Gastrocnemius medialis (tissue), 4 donors: ENCODE measurements around the gene MT1G. TPM values are rescaled to one million over a fixed set of nuclear protein-coding genes. Genes with fewer than 3 reads are reported as not detected.

Experiments
- ATAC-seq, 2 donors: fragments of 150-250 bp; one replicate each; pipeline ENCODE4 v1.9.1; 2016
- DNase-seq, 2 donors: peaks; one replicate each; pipeline ENCODE4 v3.0.0-alpha.2; 2019
- H3K27ac ChIP-seq, 4 donors: fragments of 200-600 bp; sonication (generic); 1 replicate in 1 of 4; 2 replicates in 3 of 4; pipeline ENCODE4 v1.5.1; 2016 to 2018; ENCODE audit warnings: mild to moderate bottlenecking in 2 of 4, moderate library complexity in 1 of 4
- H3K27me3 ChIP-seq, 3 donors: fragments of 200-600 bp; sonication (generic) in 2 of 3; 1 replicate in 1 of 3; 2 replicates in 2 of 3; pipeline versions ENCODE4 v1.5.1 to v1.6.0; 2016 to 2019; ENCODE audit warnings: mild to moderate bottlenecking in 1 of 3, moderate library complexity in 1 of 3
- H3K36me3 ChIP-seq, 2 donors: fragments of 200-600 bp; sonication (generic) in 1 of 2; one replicate each; pipeline ENCODE4 v1.5.1; 2017 to 2018
- H3K4me1 ChIP-seq, 2 donors: fragments of 200-600 bp; sonication (generic) in 1 of 2; one replicate each; pipeline ENCODE4 v1.5.1; 2016 to 2017; ENCODE audit warnings: mild to moderate bottlenecking in 2 of 2
- H3K4me3 ChIP-seq, 4 donors: fragments of 200-600 bp; sonication (generic) in 3 of 4; 1 replicate in 1 of 4; 2 replicates in 3 of 4; pipeline ENCODE4 v1.5.1; 2016 to 2019; ENCODE audit warnings: mild to moderate bottlenecking in 2 of 4
- H3K9me3 ChIP-seq, 3 donors: fragments of 200-600 bp; sonication (generic) in 2 of 3; 1 replicate in 1 of 3; 2 replicates in 2 of 3; pipeline ENCODE4 v1.5.1; 2016 to 2019
- CTCF ChIP-seq, 5 experiments: fragments of 450-650 bp in 3 of 5; fragments of 200-600 bp in 2 of 5; sonication (generic) in 2 of 5; IDR thresholded peaks in 4 of 5; conservative IDR thresholded peaks in 1 of 5; 1 replicate in 4 of 5; 2 replicates in 1 of 5; pipeline ENCODE4 v1.5.1; 2016 to 2019; ENCODE audit warnings: antibody characterized with exemption in 5 of 5, mild to moderate bottlenecking in 3 of 5, moderate library complexity in 3 of 5
- POLR2A ChIP-seq, 2 donors: fragments of 450-650 bp; IDR thresholded peaks; one replicate each; pipeline ENCODE4 v1.6.1; 2017; ENCODE audit warnings: antibody characterized with exemption in 2 of 2, mild to moderate bottlenecking in 2 of 2, moderate library complexity in 2 of 2
- in situ Hi-C, 4 donors: fragments of 200-750 bp; cut with MboI; loops; one replicate each; pipeline versions ENCODE4 v1.15.0 to v1.8.0; 2017; ENCODE audit warnings: low sequenced_read_pairs in 4 of 4
- intact Hi-C: fragments of 100-400 bp; cut with DNase I; formaldehyde crosslinking; loops from one replicate; pipeline ENCODE4 v1.15.1; 2023; ENCODE audit warnings: low total_unique reads
- total RNA-seq, 4 donors: library from RNA; depleted of rRNA; stranded (reverse); fragments of >200 nt; gene quantifications; one replicate each; pipeline versions ENCODE4 v1.1.0 to v1.2.3, GENCODE V29; 2016

The MT1G gene
- total RNA-seq, 4 donors from 2014 or later: 3.5 to 4.6 TPM; not detected in 2

GRCh38 chr16:56640076-56640475, 27.8 kb downstream of the MT1G start:
- H3K4me3 ChIP-seq: no peak overlapping the region
- H3K36me3 ChIP-seq: no peaks in the 10 kb centered on the region
- DNase-seq (no peak), ATAC-seq (no peak)
- H3K27me3 ChIP-seq: peaks cover 3 to 8% (median 7%) of the 10 kb centered on the region in 3 donors
- no peak overlapping the region for H3K27ac ChIP-seq
- H3K4me1 ChIP-seq: peaks cover 5 to 20% of the 10 kb centered on the region in 2 donors
- TF ChIP-seq CTCF (IDR thresholded peaks at IDR 0.05 in 4 of 5, conservative IDR thresholded peaks at IDR 0.05 in 1 of 5) (no peak), POLR2A (IDR thresholded peaks at IDR 0.05) (no peak)
- in situ Hi-C loops: no loop called here
- H3K9me3 ChIP-seq: no peaks in the 10 kb centered on the region
- intact Hi-C loops: no loop called here

GRCh38 chr16:56639045-56639444, 28.8 kb downstream of the MT1G start:
- in situ Hi-C loops (no loop called here), intact Hi-C loops (no loop called here)
- peak overlapping the region; percentile 35 to 77 (median 66) for H3K27ac ChIP-seq
- H3K4me1 ChIP-seq: peaks cover 5 to 20% of the 10 kb centered on the region in 2 donors
- H3K36me3 ChIP-seq: no peaks in the 10 kb centered on the region
- ATAC-seq (no peak), DNase-seq (no peak)
- no peaks in the 10 kb centered on the region for H3K9me3 ChIP-seq
- peaks cover 3 to 7% (median 6%) of the 10 kb centered on the region in 3 donors for H3K27me3 ChIP-seq
- peak overlapping the region in 2 of 4 donors; percentile 50 to 60 for H3K4me3 ChIP-seq
- TF ChIP-seq CTCF (IDR thresholded peaks at IDR 0.05 in 4 of 5, conservative IDR thresholded peaks at IDR 0.05 in 1 of 5): no peak
- no peak for TF ChIP-seq POLR2A (IDR thresholded peaks at IDR 0.05)

GRCh38 chr16:56637814-56638750, 29.8 kb downstream of the MT1G start, which contains the start of gene MT1A:
Gene MT1A, plus strand, starts transcription at chr16:56638666. Its CDS starts 73 bp downstream, at chr16:56638739.
- peak; percentile 63 to 68 for DNase-seq
- Histone ChIP-seq H3K4me1 (peaks cover 5 to 10% of the 10 kb centered on the region in 2 donors), H3K36me3 (no peaks in the 10 kb centered on the region), H3K4me3 (peak within 1 kb of the TSS; percentile 50 to 76 (median 62)), H3K27me3 (peaks cover 3 to 7% (median 6%) of the 10 kb centered on the region in 3 donors), H3K9me3 (no peaks in the 10 kb centered on the region), H3K27ac (peak within 1 kb of the TSS; percentile 57 to 77 (median 74))
- intact Hi-C loops (no loop called here), in situ Hi-C loops (no loop called here)
- peak; percentile 75 for ATAC-seq
- TF ChIP-seq CTCF (IDR thresholded peaks at IDR 0.05 in 4 of 5, conservative IDR thresholded peaks at IDR 0.05 in 1 of 5) (no peak), POLR2A (IDR thresholded peaks at IDR 0.05) (peak; percentile 66 to 76)

GRCh38 chr16:56636616-56637413, 31.1 kb downstream of the MT1G start:
- intact Hi-C loops (no loop called here), in situ Hi-C loops (no loop called here)
- Histone ChIP-seq H3K4me3 (no peak overlapping the region), H3K9me3 (no peaks in the 10 kb centered on the region), H3K4me1 (peaks cover 5 to 12% of the 10 kb centered on the region in 2 donors), H3K27ac (no peak overlapping the region), H3K27me3 (peaks cover 3 to 7% (median 6%) of the 10 kb centered on the region in 3 donors), H3K36me3 (no peaks in the 10 kb centered on the region)
- DNase-seq (no peak), ATAC-seq (no peak)
- TF ChIP-seq CTCF (IDR thresholded peaks at IDR 0.05 in 4 of 5, conservative IDR thresholded peaks at IDR 0.05 in 1 of 5): no peak
